PC-3 (cell line): ENCODE results near the gene CTSA.

Experiments
- CTCF ChIP-seq: fragments of 300-600 bp; sonication (generic); conservative IDR thresholded peaks from 2 replicates; pipeline ENCODE4 v1.5.1; 2017; ENCODE audit warnings: antibody characterized with exemption, low read depth, mild to moderate bottlenecking, low read length
- EZH2 ChIP-seq: fragments of 300-600 bp; sonication (generic); IDR thresholded peaks from one replicate; pipeline ENCODE4 v1.6.1; 2017; ENCODE audit warnings: antibody characterized with exemption, mild to moderate bottlenecking, low read length; ENCODE audit not compliant: unreplicated experiment
- EZH2phosphoT487 ChIP-seq: fragments of 300-600 bp; sonication (generic); IDR thresholded peaks from 2 replicates; pipeline ENCODE4 v1.6.1; 2018; ENCODE audit warnings: mild to moderate bottlenecking, antibody characterized with exemption, low read length, borderline replicate concordance

- TF ChIP-seq EZH2phosphoT487 (no peak), CTCF (no peak), EZH2 (no peak)
Measured at GRCh38 chr20:45860560-45861220, 30.4 kb upstream of the CTSA start.
